Activated CD4-positive, alpha-beta T cell treated with anti-CD3 and anti-CD28 coated beads for 1 hour (primary cell): ENCODE results near the gene FAM180A.
"Not testable (repeated sequence)": the region's sequence is repeated elsewhere in the genome, so short reads cannot be mapped to it uniquely, and the experiment has no call there.

Experiments
- DNase-seq: peaks from one replicate; pipeline ENCODE4 v3.0.0-alpha.2; 2020

Gene FAM180A

GRCh38 chr7:135748770-135749169 lies at the start of gene FAM180A:
FAM180A (minus strand) TSS chr7:135748813; CDS start chr7:135748580, 233 bp downstream.
- DNase-seq: no peak

GRCh38 chr7:135798095-135798494 lies 49.5 kb upstream of the FAM180A start:
- no peak for DNase-seq

- no peak for DNase-seq
Observed at GRCh38 chr7:135795846-135796570, 47.4 kb upstream of the FAM180A start.

DNA sequence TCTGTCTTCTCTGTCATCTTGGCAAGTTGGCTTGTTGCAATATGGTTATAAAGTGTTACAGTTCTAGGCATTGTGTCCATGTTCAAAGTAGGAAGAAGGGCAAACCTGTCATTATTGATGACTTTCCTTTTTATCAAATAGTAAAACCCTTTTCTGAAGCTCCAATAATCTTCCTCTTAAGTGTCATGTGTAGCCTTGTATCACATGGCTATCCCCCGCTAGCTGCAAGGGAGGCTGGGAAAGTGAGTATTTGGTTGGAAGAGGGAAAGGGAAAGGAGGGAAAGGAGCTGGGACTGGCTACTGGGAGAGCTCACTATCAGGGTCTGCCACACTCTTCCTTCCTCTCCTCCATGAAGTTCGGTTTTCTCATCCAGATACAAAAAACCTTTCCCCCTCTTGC lies 45.2 kb upstream of the FAM180A start:
- DNase-seq: no peak

GRCh38 chr7:135792866-135793265 lies 44.3 kb upstream of the FAM180A start:
- DNase-seq: no peak

- no peak for DNase-seq
Observed at GRCh38 chr7:135792363-135792668, 43.7 kb upstream of the FAM180A start.

DNA sequence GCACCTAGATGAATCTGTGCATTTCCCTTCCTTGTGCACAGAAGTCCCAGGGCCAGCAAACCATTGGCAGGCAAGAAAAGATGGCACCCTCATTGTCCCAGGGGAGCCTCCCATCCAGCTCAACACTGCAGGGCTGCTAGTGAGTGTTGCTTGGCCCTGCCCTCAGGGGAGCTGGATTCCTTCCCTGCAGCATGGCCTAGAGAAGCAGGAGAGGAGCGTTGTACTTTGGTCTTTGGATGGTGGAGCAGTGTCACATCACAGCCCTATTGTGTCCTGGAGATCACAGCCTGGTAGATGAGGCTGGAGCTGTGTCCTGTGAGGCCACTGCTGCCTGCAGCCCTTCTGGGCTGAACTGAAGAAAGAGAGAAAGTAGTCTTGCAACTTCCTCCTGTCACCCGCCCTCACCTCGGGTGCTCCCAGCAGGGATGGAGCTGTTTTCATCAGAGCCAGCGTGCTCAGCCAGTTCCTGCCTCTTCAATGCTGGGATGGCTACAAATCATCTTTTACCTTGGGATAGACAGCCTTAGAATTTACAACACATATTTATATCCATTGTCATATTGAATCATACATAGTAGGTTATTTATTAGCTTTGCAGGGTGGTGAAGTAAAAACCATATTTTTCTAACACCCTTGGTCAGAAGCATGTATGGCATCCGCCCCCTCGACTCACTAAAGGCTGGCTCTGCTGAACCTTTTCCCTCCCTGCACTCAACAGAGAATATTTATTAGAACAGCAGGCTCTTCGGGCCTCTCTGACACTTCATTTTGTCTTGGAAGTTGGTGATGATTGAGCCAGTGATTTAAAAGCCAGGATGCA lies 43.1 kb upstream of the FAM180A start:
- no peak for DNase-seq

DNA sequence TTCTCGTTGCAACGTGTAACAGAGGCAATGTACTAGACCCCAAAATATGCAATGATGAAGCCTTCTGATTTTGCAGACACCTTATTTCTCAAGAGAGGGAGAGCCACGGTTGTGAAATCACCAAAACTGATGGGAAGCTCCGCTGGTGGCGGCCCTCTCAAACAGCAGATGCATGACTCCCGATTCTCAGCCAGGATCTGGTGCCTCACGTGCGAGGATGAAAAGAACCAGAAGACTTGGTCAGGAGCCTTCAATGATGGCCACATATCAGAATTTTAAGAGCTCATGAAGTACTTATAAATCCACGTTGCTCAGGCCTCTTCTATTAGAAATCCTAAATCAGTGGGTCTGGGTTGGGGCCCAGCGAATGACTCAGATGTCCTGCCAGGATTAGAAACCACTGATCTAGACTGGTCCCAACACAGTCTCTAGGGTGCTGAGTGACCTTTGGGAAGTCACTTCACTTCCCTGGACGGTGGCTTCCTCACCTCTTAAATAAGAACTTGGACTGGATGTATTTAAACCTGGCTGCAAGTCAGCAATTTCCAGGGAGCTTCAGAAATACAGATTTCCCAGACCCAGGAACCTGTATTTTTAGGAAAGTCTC lies 41.9 kb upstream of the FAM180A start:
- DNase-seq: no peak

DNA sequence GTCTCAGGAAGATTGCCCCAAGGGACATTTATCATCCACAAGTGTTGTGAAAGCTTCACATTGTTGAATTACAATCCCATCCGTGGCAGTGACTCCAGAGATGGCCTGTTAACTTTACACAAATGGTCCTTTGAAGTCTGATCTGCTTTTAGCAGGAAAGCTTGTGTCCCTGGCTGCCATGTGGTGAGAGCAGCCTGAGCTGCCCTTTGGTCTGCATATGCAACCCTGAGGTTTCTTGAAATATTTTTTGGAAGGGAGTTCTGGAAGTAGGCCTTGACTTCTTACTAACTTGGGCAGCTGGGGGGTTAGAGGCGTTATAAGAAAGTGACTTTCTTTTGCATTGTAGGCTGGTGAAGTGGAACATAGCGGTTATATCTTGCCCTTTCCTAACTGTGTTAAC lies 41.3 kb upstream of the FAM180A start:
- DNase-seq: no peak

DNA sequence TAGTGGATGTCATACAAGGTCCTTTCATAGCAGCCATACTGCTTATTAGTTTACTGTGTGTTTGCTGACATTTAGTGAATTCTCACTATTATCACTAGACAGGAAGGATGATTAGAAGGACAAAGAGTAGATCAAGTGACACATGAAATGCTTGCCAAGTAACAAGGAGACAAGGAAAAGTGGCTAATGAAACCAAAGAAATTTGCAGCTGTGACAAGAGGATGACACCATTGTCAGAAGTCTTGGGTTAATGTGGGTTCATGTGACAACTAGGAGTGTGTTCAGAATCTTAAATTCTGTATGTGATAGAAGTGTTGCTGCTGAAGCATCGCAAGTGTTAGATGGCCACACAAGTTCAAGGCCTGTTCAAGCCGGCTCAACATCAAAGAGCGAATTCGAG lies 40.8 kb upstream of the FAM180A start:
- no peak for DNase-seq

DNA sequence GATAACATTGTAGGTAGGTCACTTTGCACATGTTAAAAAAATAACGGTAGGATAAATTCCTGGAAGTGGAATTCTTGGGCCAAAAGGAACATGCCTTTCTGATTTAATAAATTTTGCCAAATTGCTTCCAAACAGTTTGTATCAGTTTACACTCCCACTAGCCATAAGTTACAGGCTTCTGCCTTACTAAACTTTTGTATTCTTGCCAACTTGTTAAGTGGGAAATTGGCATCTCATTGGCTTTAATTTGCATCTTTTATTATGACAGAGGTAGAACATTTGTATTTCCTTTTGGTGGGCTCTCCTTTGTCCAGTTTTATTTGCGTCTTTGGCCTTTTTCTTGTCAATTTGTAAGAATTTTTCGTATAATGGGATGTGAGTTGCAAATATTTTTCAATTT lies 38.3 kb upstream of the FAM180A start:
- DNase-seq: no peak

DNA sequence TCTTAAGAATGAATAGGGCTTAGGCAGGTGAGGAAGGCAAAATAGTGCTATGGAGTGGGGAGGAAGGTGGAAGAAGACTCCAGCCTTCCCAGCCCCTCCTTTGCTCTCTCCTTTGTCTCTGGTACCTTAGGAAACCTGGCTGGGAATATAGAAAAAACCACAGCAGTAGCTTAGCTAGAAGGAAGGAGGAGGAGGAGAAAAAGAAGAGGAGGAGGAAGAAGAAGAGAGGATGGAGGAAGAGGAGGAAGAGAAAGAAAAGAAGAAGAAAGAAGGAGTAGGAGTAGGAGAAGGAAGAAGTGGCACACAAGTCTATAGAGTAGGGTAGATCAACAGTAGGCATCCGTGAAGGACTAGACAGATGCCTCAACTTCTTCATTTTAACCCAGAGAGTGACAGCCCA lies 36.5 kb upstream of the FAM180A start:
- DNase-seq: no peak

- DNase-seq: no peak
Observed at GRCh38 chr7:135784013-135784412, 35.4 kb upstream of the FAM180A start.

DNA sequence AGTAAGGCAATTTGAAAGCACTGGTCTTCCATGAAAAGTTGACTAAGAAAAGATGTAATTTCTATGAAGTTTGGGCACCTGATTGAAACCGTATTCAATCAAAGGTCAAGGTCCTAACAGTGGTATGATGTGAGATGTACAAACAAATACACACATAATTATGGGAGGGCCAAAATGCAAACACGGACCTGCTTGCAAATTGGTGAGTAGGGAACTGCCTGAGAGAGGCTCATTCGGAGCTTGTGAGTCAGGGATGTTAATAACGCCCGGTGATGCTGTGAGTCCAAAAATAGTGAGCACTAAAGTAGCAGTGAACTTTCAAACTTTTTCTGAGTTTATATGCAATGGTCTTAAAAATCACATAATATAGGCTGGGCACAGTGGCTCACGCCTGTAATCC lies 34.2 kb upstream of the FAM180A start:
- no peak for DNase-seq

DNA sequence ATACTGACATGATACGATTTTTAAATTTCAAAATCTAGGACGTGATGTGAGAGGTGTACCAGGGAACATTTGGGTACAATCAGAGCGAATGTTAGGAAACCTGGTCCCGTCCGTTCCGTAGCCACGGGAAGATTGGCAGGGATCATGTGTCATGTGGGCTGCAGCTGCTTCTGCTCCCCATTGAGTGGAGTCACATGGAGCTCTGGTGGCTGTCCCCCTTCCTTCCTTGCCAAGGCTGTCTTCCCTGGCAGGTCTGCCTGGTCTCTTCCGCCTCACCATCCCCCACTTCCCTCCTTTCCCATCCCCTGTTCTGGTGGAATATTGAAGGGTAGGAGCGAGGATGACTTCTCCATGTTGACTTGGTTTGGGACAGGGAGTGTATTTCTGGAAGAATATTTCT lies 33.8 kb upstream of the FAM180A start:
- DNase-seq: no peak

DNA sequence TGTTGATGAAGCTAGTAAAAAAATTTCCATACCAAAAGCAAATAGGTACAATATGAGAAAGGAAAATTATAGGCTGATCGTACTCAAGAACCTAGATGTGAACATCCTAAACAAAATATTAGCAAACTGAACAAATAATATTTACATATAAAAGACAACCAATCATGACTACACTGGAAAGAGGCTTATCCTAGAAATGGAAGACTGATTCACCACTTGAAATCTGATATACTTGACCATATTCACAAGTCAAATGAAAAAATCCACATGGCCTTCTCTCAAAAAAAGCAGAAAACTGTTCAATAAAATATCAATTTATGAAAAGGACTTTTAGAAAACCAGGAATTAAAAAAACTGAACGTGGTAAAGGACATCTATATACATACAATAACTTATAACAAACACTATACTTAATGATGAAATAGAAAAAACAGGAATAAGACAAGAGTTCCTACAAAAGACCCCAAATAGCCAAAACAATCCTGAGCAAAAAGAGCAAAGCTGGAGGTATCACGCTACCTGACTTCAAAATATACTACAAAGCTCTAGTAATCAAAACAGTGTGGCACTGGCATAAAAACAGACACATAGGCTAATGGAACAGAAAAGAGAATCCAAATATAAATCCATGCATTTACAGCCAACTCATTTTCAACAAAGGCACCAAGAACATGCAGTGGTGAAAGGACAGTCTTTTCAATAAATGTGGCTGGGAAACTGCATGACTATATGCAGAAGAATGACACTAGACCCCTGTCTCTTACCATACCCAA lies 29.2 kb upstream of the FAM180A start:
- DNase-seq: no peak

DNA sequence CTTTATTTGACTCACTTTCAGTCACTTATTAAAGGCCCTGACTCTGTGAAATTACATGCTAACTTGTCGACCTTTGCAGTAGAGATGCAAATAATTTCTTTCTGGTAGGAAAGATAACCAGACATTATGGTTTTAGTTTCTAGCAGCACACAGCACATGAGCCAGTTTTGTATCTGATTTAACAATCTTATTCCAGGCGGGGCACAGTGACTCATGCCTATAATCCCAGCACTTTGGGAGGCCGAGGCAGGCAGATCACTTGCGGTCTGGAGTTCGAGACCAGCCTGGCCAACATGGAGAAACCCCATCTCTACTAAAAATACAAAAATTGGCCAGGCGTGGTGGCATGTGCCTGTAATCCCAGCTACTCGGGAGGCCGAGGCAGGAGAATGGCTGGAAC lies 27.3 kb upstream of the FAM180A start:
- not testable (repeated sequence) for DNase-seq

DNA sequence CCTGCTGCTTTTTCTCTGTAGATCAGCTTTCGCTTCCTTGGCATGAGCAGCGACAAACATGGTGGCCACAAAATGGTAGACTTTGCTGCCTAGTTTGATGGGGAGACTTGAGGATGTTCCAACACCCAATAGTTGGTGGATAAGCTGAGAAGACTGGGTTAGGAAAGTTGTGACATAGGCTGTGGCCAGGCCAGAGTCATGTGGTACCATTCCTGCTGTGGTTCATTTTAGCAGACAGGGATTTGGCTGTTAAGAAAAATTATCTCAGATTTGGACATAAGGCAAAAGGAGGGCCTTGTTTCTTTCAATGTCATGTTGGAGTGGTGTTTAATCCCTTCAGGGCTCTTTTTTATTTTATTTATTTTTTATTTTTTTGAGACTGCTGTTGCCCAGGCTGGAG lies 26.6 kb upstream of the FAM180A start:
- DNase-seq: no peak

DNA sequence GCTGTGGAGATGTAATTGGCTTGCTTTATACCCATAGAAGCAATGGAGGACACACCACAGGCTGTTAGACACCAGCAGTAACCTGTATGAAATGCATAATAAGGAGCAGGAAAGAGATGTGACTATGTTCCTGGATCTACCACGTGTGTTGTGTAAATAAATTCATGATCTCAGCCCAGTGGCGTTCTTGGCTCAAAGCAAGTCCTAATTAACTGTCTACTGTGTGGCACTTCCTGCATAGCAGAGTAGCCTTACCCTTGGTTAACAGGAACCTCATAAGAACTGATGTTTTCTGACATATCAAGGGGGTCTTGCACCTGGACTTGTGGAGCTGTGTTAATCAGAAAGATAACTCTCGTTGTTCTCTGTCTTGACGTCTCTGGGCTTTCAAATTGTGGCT lies 25.7 kb upstream of the FAM180A start:
- no peak for DNase-seq

DNA sequence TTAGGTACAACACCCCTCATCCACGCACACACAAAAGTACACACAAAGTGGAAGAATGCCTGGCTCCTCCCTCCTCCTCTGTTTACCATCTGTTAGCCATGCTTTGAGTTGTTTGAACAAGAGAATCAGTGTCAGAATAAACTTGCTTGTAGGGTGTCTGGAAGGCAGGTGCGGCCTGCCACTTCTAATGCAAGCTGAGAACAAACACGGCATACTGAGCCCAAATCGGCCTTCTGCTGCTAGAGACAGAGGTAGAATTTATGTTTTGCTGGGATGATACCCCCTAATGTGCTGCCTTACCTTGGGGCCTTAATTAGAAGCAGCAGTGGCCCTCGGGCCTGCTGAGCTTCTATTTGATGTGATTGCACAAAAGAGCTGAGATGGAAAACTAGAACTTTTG lies 24.9 kb upstream of the FAM180A start:
- DNase-seq: no peak

DNA sequence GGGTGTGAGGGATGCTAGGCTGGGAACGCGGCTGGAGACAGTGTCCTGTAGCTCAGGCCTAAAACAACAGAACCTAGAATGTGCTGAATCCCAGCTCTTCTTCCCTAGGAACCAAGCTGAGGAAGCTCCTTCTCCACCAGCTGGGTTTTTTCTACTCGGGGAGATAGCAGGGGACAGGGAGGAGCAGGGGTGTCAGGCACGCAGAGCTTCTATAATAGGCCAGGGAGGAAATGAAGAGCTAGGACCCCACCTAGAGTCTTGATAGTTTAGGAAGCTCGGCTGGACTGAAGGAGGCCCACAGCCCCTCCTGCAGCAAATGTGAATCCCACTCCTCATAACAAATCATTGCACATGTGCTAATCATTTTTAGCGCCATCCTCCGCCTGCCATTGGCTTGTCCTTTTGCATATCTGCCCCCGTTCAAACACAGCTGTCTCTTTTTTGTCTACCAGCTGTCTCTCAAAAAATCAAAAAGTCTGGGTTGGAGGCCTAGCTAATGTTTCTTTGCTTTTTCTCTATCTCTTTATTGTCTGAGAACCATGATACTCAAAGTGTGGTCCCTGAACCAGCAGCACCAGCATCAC lies 24.1 kb upstream of the FAM180A start:
- DNase-seq: no peak

GRCh38 chr7:135771961-135772638 lies 23.5 kb upstream of the FAM180A start:
- no peak for DNase-seq
